AG09309 (cell line): Measurements from ENCODE around the gene TK2.

Experiments used
- DNase-seq: peaks from one replicate; pipeline ENCODE4 v3.0.0-alpha.2; 2010; ENCODE audit warnings: low read depth
- H3K4me3 ChIP-seq: 2 replicates; pipeline ENCODE4 v1.5.1; 2011; ENCODE audit warnings: mild to moderate bottlenecking, low read depth, low read length, moderate library complexity; ENCODE audit not compliant: control insufficient read depth
- CTCF ChIP-seq: IDR thresholded peaks from 2 replicates; pipeline ENCODE4 v1.5.1; 2011; ENCODE audit warnings: mild to moderate bottlenecking, low read depth, low read length, inconsistent platforms; ENCODE audit not compliant: insufficient read depth, control insufficient read depth; ENCODE audit errors: missing control alignments

Gene TK2

GRCh38 chr16:66483689-66484452 lies 66.1 kb downstream of the TK2 start:
- DNase-seq, result no peak
- TF ChIP-seq CTCF, result peak; percentile 98
- no peak overlapping the region for H3K4me3 ChIP-seq

- DNase-seq, result no peak
- TF ChIP-seq CTCF, result no peak
- no peak overlapping the region for H3K4me3 ChIP-seq
Measured at GRCh38 chr16:66481943-66482390, 68.0 kb downstream of the TK2 start.

GRCh38 chr16:66481081-66481942 lies 68.6 kb downstream of the TK2 start:
- TF ChIP-seq CTCF, result no peak
- no peak overlapping the region for H3K4me3 ChIP-seq
- no peak for DNase-seq

- no peak for DNase-seq
- no peak overlapping the region for H3K4me3 ChIP-seq
- TF ChIP-seq CTCF, result no peak
Measured at GRCh38 chr16:66480265-66481080, 69.4 kb downstream of the TK2 start.

GRCh38 chr16:66479661-66480264 lies 70.2 kb downstream of the TK2 start:
- DNase-seq, result no peak
- TF ChIP-seq CTCF, result no peak
- H3K4me3 ChIP-seq, result no peak overlapping the region
